NCI-H2227 (cell line): Measurements from ENCODE around the gene FUT6.

Experiments
- DNase-seq: peaks from one replicate; lab custom pipeline; 2025; ENCODE audit not compliant: unreplicated experiment; lab: John Stamatoyannopoulos, UW

The FUT6 gene

GRCh38 chr19:5828661-5829566, 10.6 kb downstream of the FUT6 start:
- peak; percentile 10 for DNase-seq

- peak; percentile 97 for DNase-seq
Measured at GRCh38 chr19:5827891-5828660, 11.4 kb downstream of the FUT6 start.

- no peak for DNase-seq
Measured at GRCh38 chr19:5827342-5827890, 12.1 kb downstream of the FUT6 start.

- DNase-seq = peak; percentile 71
Measured at GRCh38 chr19:5826531-5827341, 12.8 kb downstream of the FUT6 start.

GRCh38 chr19:5825178-5825577, 14.3 kb downstream of the FUT6 start:
- DNase-seq = no peak

GRCh38 chr19:5824751-5825150, 14.8 kb downstream of the FUT6 start:
- no peak for DNase-seq

GRCh38 chr19:5823579-5824281, 15.8 kb downstream of the FUT6 start:
- no peak for DNase-seq

- DNase-seq = no peak
Measured at GRCh38 chr19:5822181-5822844, 17.2 kb downstream of the FUT6 start.

- no peak for DNase-seq
Measured at GRCh38 chr19:5821521-5822180, 17.9 kb downstream of the FUT6 start.

GRCh38 chr19:5820785-5821184, 18.7 kb downstream of the FUT6 start:
- no peak for DNase-seq

- no peak for DNase-seq
Measured at GRCh38 chr19:5818594-5818993, 20.9 kb downstream of the FUT6 start.

- no peak for DNase-seq
Measured at GRCh38 chr19:5817218-5817617, 22.3 kb downstream of the FUT6 start.

GRCh38 chr19:5814852-5815246, 24.7 kb downstream of the FUT6 start:
- DNase-seq = peak; percentile 12

GRCh38 chr19:5814123-5814851, 25.2 kb downstream of the FUT6 start:
- no peak for DNase-seq

GRCh38 chr19:5811117-5811516, 28.4 kb downstream of the FUT6 start:
- no peak for DNase-seq

- DNase-seq = no peak
Measured at GRCh38 chr19:5809469-5809868, 30.0 kb downstream of the FUT6 start.

- no peak for DNase-seq
Measured at GRCh38 chr19:5809053-5809452, 30.4 kb downstream of the FUT6 start.

GRCh38 chr19:5808120-5808816, 31.2 kb downstream of the FUT6 start:
- DNase-seq = no peak
